Prostate gland (tissue), 2 donors: ENCODE measurements around the gene SPNS3. TPM values are rescaled to one million over a fixed set of nuclear protein-coding genes. Genes with fewer than 3 reads are reported as not detected.

Experiments used
- DNase-seq: peaks from one replicate; pipeline ENCODE4 v3.0.0-alpha.2; 2019; ENCODE audit warnings: low spot score
- H3K27ac ChIP-seq, 2 donors: fragments of 200-600 bp; sonication (generic); 2 replicates each; pipeline ENCODE4 v1.5.1; 2017 to 2019
- H3K27me3 ChIP-seq: fragments of 200-600 bp; sonication (generic); replicated peaks from 2 replicates; pipeline ENCODE4 v1.5.1; 2019; ENCODE audit not compliant: insufficient read depth
- H3K36me3 ChIP-seq, 2 donors: fragments of 200-600 bp; sonication (generic); 1 replicate in 1 of 2; 2 replicates in 1 of 2; pipeline versions ENCODE4 v1.5.1 to v1.8.1; 2017 to 2019
- H3K4me1 ChIP-seq: fragments of 200-600 bp; sonication (generic); replicated peaks from 2 replicates; pipeline ENCODE4 v1.5.1; 2019
- H3K4me3 ChIP-seq, 2 donors: fragments of 200-600 bp; sonication (generic); 2 replicates each; pipeline ENCODE4 v1.5.1; 2017 to 2019
- H3K9me3 ChIP-seq: fragments of 200-600 bp; sonication (generic); 2 replicates; pipeline ENCODE4 v1.5.1; 2017
- CTCF ChIP-seq, 4 experiments: fragments of 200-600 bp in 2 of 4; fragments of 450-650 bp in 2 of 4; sonication (generic) in 2 of 4; IDR thresholded peaks; 1 replicate in 3 of 4; 2 replicates in 1 of 4; pipeline ENCODE4 v1.5.1; 2016 to 2019; ENCODE audit warnings: antibody characterized with exemption in 4 of 4, mild to moderate bottlenecking in 2 of 4, moderate library complexity in 2 of 4
- POLR2A ChIP-seq: fragments of 450-650 bp; IDR thresholded peaks from one replicate; pipeline ENCODE4 v1.6.1; 2016; ENCODE audit warnings: antibody characterized with exemption, mild to moderate bottlenecking
- POLR2AphosphoS5 ChIP-seq: sonication (generic); formaldehyde crosslinking; IDR thresholded peaks from one replicate; pipeline ENCODE4 v1.6.1; 2017; ENCODE audit warnings: antibody characterized with exemption
- WGBS: methylation state at CpG from one replicate; pipeline ENCODE4 v1.1.5; 2018; 5-methylcytosine and 5-hydroxymethylcytosine counted together
- intact Hi-C: fragments of 100-400 bp; cut with DNase I; formaldehyde crosslinking; loops from one replicate; pipeline ENCODE4 v1.14.2; 2022
- total RNA-seq, 2 donors: library from RNA; depleted of rRNA; stranded (reverse); fragments of >200 nt; gene quantifications; one replicate each; pipeline ENCODE4 v1.1.0, GENCODE V29; 2016

Gene SPNS3
- total RNA-seq, 2 donors from 2014 or later: 0.50 TPM; not detected in 1

DNA sequence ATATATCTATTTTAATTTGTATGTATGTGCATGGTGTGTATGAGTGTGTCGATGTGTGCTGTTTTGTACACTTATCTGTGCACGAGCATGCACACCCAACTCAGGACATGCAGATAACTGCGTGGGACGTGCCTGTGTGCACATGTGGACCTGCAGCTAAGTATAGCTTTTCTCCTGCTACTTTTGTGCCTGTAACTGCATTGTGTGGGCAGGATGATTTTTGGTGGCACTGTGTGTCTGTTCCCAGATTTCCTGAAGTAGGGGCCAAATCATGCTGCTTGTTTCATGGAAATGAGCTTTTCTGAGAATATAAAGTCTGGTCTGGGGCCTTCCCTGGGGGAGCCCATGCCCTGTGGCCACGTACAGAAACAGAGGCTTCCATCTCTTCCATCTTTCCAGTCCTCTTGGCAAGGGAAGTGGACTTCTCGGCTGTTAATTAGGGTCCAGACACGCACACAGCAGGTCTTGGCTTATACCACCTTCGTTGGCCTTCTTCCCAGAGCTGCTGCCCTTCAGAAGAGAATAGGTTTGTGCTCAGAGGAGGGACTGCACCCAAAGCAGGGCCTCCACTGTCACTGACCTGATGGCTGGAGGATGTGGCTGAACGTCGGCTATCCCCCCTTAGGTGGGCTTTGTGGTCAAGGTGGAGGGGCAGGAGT, 30.2 kb downstream of the SPNS3 start:
- intact Hi-C loops: no loop called here
- DNase-seq: no peak

GRCh38 chr17:4465786-4466185, 32.0 kb downstream of the SPNS3 start:
- no peak for DNase-seq
- intact Hi-C loops: no loop called here
- no peaks in the 10 kb centered on the region for H3K36me3 ChIP-seq
- no peaks in the 10 kb centered on the region for H3K9me3 ChIP-seq
- H3K27ac ChIP-seq: no peak overlapping the region
- WGBS: 86% methylated on average over 8 of the region's 8 CpGs
- H3K4me3 ChIP-seq: no peak overlapping the region
- TF ChIP-seq CTCF (IDR thresholded peaks at IDR 0.05): no peak
- no peak for TF ChIP-seq POLR2A
- TF ChIP-seq POLR2AphosphoS5: no peak
- H3K27me3 ChIP-seq: no peaks in the 10 kb centered on the region
- H3K4me1 ChIP-seq: no peaks in the 10 kb centered on the region

More for the DNA sequence above, 30.2 kb downstream of the SPNS3 start:
- WGBS: 39% methylated on average over 10 of the region's 10 CpGs
- Histone ChIP-seq H3K9me3 (no peaks in the 10 kb centered on the region), H3K4me3 (no peak overlapping the region), H3K4me1 (no peaks in the 10 kb centered on the region), H3K27me3 (no peaks in the 10 kb centered on the region), H3K36me3 (no peaks in the 10 kb centered on the region), H3K27ac (no peak overlapping the region)
- TF ChIP-seq POLR2AphosphoS5 (no peak), POLR2A (no peak), CTCF (IDR thresholded peaks at IDR 0.05) (no peak)

DNA sequence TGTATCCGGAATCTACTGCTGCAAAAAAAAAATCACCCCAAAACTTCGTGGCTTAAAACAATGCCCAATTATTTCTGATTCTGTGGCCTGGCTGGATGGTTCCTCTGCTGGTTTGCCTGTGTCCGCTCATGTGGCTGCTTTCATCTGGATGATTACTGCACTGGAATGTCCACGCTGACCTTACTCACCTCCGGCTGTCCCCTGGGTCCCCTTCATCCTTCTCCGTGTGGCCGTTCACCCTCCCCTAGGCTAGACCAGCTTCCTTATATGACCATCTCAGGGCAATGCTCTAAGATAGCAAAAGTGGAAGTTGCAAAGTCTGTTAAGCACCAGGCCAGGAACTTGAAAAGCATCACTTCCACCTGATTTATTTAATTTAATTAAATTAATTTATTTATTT, 33.5 kb downstream of the SPNS3 start:
- 80% methylated on average over 7 of the region's 7 CpGs for WGBS
- intact Hi-C loops: no loop called here
- no peak overlapping the region for H3K27ac ChIP-seq

GRCh38 chr17:4469552-4469951, 35.8 kb downstream of the SPNS3 start:
- TF ChIP-seq CTCF (IDR thresholded peaks at IDR 0.05) (no peak), POLR2A (no peak), POLR2AphosphoS5 (no peak)
- Histone ChIP-seq H3K4me1 (no peaks in the 10 kb centered on the region), H3K27ac (no peak overlapping the region), H3K4me3 (no peak overlapping the region), H3K9me3 (no peaks in the 10 kb centered on the region), H3K27me3 (no peaks in the 10 kb centered on the region), H3K36me3 (no peaks in the 10 kb centered on the region)
- WGBS: 84% methylated on average over 12 of the region's 12 CpGs
- intact Hi-C loops: no loop called here
- DNase-seq: no peak

More for the DNA sequence above, 33.5 kb downstream of the SPNS3 start:
- H3K27me3 ChIP-seq: no peaks in the 10 kb centered on the region
- no peak overlapping the region for H3K4me3 ChIP-seq
- no peaks in the 10 kb centered on the region for H3K36me3 ChIP-seq
- DNase-seq: no peak
- no peaks in the 10 kb centered on the region for H3K4me1 ChIP-seq
- TF ChIP-seq CTCF (IDR thresholded peaks at IDR 0.05): no peak
- TF ChIP-seq POLR2AphosphoS5: no peak
- TF ChIP-seq POLR2A: no peak
- H3K9me3 ChIP-seq: no peaks in the 10 kb centered on the region

GRCh38 chr17:4472286-4472685, 38.5 kb downstream of the SPNS3 start:
- Histone ChIP-seq H3K4me1 (no peaks in the 10 kb centered on the region), H3K9me3 (no peaks in the 10 kb centered on the region), H3K27ac (no peak overlapping the region), H3K4me3 (no peak overlapping the region), H3K27me3 (peaks cover 3% of the 10 kb centered on the region), H3K36me3 (no peaks in the 10 kb centered on the region)
- TF ChIP-seq POLR2AphosphoS5 (no peak), CTCF (IDR thresholded peaks at IDR 0.05) (no peak)
- intact Hi-C loops: no loop called here
- 92% methylated on average over 3 of the region's 3 CpGs for WGBS
- no peak for DNase-seq
